H9 (cell line): ENCODE results near the gene MPHOSPH6. TPM values are rescaled to one million over a fixed set of nuclear protein-coding genes. Genes with fewer than 3 reads are reported as not detected.

ENCODE experiments used
- DNase-seq: peaks from one replicate; pipeline ENCODE4 v3.0.0-alpha.2; 2017
- H2AFZ ChIP-seq: one replicate; pipeline ENCODE4 v1.6.1; 2013; ENCODE audit warnings: mild to moderate bottlenecking, low read length, control low read depth, moderate library complexity
- H2AK5ac ChIP-seq: 2 replicates; pipeline ENCODE4 v1.6.1; 2013; ENCODE audit warnings: low read length, control low read depth, mixed read lengths; ENCODE audit not compliant: insufficient read length
- H2BK120ac ChIP-seq: one replicate; pipeline ENCODE4 v1.6.1; 2013; ENCODE audit warnings: low read depth, mild to moderate bottlenecking, low read length, control low read depth, inconsistent platforms; ENCODE audit not compliant: poor library complexity, severe bottlenecking
- H2BK12ac ChIP-seq: 2 replicates; pipeline ENCODE4 v1.6.1; 2013; ENCODE audit warnings: low read length, control low read depth, mixed read lengths, low read depth; ENCODE audit not compliant: insufficient read length
- H2BK15ac ChIP-seq: 2 replicates; pipeline ENCODE4 v1.6.1; 2013; ENCODE audit warnings: low read depth, low read length, control low read depth
- H2BK20ac ChIP-seq: one replicate; pipeline ENCODE4 v1.6.1; 2013; ENCODE audit warnings: low read depth, mild to moderate bottlenecking, low read length, control low read depth, inconsistent platforms; ENCODE audit not compliant: poor library complexity, severe bottlenecking
- H2BK5ac ChIP-seq: 2 replicates; pipeline ENCODE4 v1.6.1; 2013; ENCODE audit warnings: low read length, control low read depth, mixed read lengths; ENCODE audit not compliant: insufficient read length
- H3K14ac ChIP-seq: 2 replicates; pipeline ENCODE4 v1.6.1; 2013; ENCODE audit warnings: low read length, control low read depth; ENCODE audit not compliant: insufficient read depth
- H3K18ac ChIP-seq: 2 replicates; pipeline ENCODE4 v1.6.1; 2013; ENCODE audit warnings: low read depth, mild to moderate bottlenecking, mixed read lengths, low read length, control low read depth; ENCODE audit not compliant: insufficient read length
- H3K23ac ChIP-seq: 2 replicates; pipeline ENCODE4 v1.6.1; 2013; ENCODE audit warnings: low read length, control low read depth, mixed read lengths, low read depth; ENCODE audit not compliant: insufficient read length
- H3K23me2 ChIP-seq: 2 replicates; pipeline ENCODE4 v1.6.1; 2013; ENCODE audit warnings: low read depth, mild to moderate bottlenecking, mixed read lengths, low read length, control low read depth; ENCODE audit not compliant: insufficient read length, poor library complexity, severe bottlenecking
- H3K27ac ChIP-seq: 2 replicates; pipeline ENCODE4 v1.5.1; 2013; ENCODE audit warnings: low read length, control low read depth, mixed read lengths, low read depth; ENCODE audit not compliant: insufficient read length
- H3K27me3 ChIP-seq: 2 replicates; pipeline ENCODE4 v1.6.1; 2013; ENCODE audit warnings: low read length, control low read depth, inconsistent platforms; ENCODE audit not compliant: insufficient read depth
- H3K4ac ChIP-seq: 2 replicates; pipeline ENCODE4 v1.6.1; 2013; ENCODE audit warnings: low read depth, mild to moderate bottlenecking, control low read depth, inconsistent platforms, low read length, moderate library complexity
- H3K4me1 ChIP-seq: 2 replicates; pipeline ENCODE4 v1.6.1; 2013; ENCODE audit warnings: low read length, control low read depth, inconsistent platforms; ENCODE audit not compliant: insufficient read depth
- H3K4me2 ChIP-seq: 2 replicates; pipeline ENCODE4 v1.6.1; 2013; ENCODE audit warnings: low read length, control low read depth, mixed read lengths; ENCODE audit not compliant: insufficient read length, insufficient read depth
- H3K56ac ChIP-seq: 2 replicates; pipeline ENCODE4 v1.6.1; 2013; ENCODE audit warnings: low read depth, mild to moderate bottlenecking, mixed read lengths, low read length, control low read depth; ENCODE audit not compliant: insufficient read length
- H3K79me1 ChIP-seq: 2 replicates; pipeline ENCODE4 v1.6.1; 2013; ENCODE audit warnings: low read depth, mild to moderate bottlenecking, moderate library complexity, low read length, control low read depth, inconsistent platforms; ENCODE audit not compliant: insufficient read depth, poor library complexity, severe bottlenecking
- H3K79me2 ChIP-seq: 2 replicates; pipeline ENCODE4 v1.6.1; 2013; ENCODE audit warnings: low read length, control low read depth, inconsistent platforms; ENCODE audit not compliant: insufficient read depth
- H3K9ac ChIP-seq: 2 replicates; pipeline ENCODE4 v1.6.1; 2013; ENCODE audit warnings: low read length, control low read depth, mixed read lengths; ENCODE audit not compliant: insufficient read length; ENCODE audit errors: extremely low read depth
- H3K9me3 ChIP-seq: one replicate; pipeline ENCODE4 v1.6.1; 2013; ENCODE audit warnings: low read depth, low read length, inconsistent platforms; ENCODE audit not compliant: control insufficient read depth
- H3T11ph ChIP-seq: one replicate; pipeline ENCODE4 v1.6.1; 2013; ENCODE audit warnings: mild to moderate bottlenecking, low read length, control low read depth, inconsistent platforms
- H4K20me1 ChIP-seq: one replicate; pipeline ENCODE4 v1.6.1; 2013; ENCODE audit not compliant: control insufficient read depth, insufficient read length, insufficient read depth
- H4K5ac ChIP-seq: 2 replicates; pipeline ENCODE4 v1.6.1; 2013; ENCODE audit warnings: low read depth, mild to moderate bottlenecking, mixed read lengths, low read length, control low read depth; ENCODE audit not compliant: insufficient read length
- H4K8ac ChIP-seq: replicated peaks from 2 replicates; pipeline ENCODE4 v1.6.1; 2013; ENCODE audit warnings: low read length, control low read depth, mixed read lengths, low read depth; ENCODE audit not compliant: insufficient read length
- H4K91ac ChIP-seq: 2 replicates; pipeline ENCODE4 v1.6.1; 2013; ENCODE audit warnings: low read depth, mild to moderate bottlenecking, moderate library complexity, mixed read lengths, low read length, control low read depth; ENCODE audit not compliant: insufficient read length
- H3K27ac Mint-ChIP-seq, 3 experiments: 2 replicates in 2 of 3; 3 replicates in 1 of 3; pipeline ENCODE4 v1.8.0; 2020 to 2021; ENCODE audit warnings: mixed read lengths in 3 of 3, mild to moderate bottlenecking in 1 of 3, moderate library complexity in 1 of 3
- H3K27me3 Mint-ChIP-seq: 2 replicates; pipeline ENCODE4 v1.8.0; 2021; ENCODE audit warnings: low read depth, mild to moderate bottlenecking, moderate library complexity, mixed read lengths
- H3K36me3 Mint-ChIP-seq, 3 experiments: 2 replicates in 2 of 3; 3 replicates in 1 of 3; pipeline ENCODE4 v1.8.0; 2020 to 2021; ENCODE audit warnings: low read depth in 3 of 3, mixed read lengths in 3 of 3; ENCODE audit not compliant: insufficient read depth in 1 of 3
- H3K4me1 Mint-ChIP-seq, 2 experiments: 2 replicates each; pipeline ENCODE4 v1.8.0; 2020; ENCODE audit warnings: mixed read lengths in 2 of 2
- H3K4me3 Mint-ChIP-seq, 2 experiments: 2 replicates in 1 of 2; 3 replicates in 1 of 2; pipeline ENCODE4 v1.8.0; 2020 to 2021; ENCODE audit warnings: mild to moderate bottlenecking in 2 of 2, mixed read lengths in 2 of 2, moderate library complexity in 1 of 2
- H3K9me3 Mint-ChIP-seq, 2 experiments: 2 replicates in 1 of 2; 3 replicates in 1 of 2; pipeline ENCODE4 v1.8.0; 2020; ENCODE audit warnings: mild to moderate bottlenecking in 2 of 2, mixed read lengths in 2 of 2, moderate library complexity in 1 of 2
- CTCF ChIP-seq: fragments of 200-600 bp; sonication (generic); conservative IDR thresholded peaks from 3 replicates; pipeline ENCODE4 v1.8.0; 2021; ENCODE audit warnings: antibody characterized with exemption, mild to moderate bottlenecking
- WGBS: extraction: QIAGEN DNeasy Blood & Tissue Kit; methylation state at CpG from one replicate; pipeline ENCODE4 v1.1.7; 2013; ENCODE audit warnings: missing lambda C conversion rate, low lambda C conversion rate, mixed read lengths; ENCODE audit not compliant: insufficient read length; ENCODE audit errors: extremely low coverage; 5-methylcytosine and 5-hydroxymethylcytosine counted together
- total RNA-seq: library from RNA; stranded (reverse); gene quantifications from 2 replicates; pipeline ENCODE4 v1.2.1, GENCODE V29; 2021

The MPHOSPH6 gene
- total RNA-seq, 1 experiment from 2014 or later = 38.3 TPM

GRCh38 chr16:82160226-82160625 is 9.8 kb downstream of the MPHOSPH6 start:
- H3K56ac ChIP-seq = no peak overlapping the region
- no peaks in the 10 kb centered on the region for H3K9me3 ChIP-seq
- H3K14ac ChIP-seq = no peak overlapping the region
- DNase-seq = no peak
- no peak for TF ChIP-seq CTCF
- H3K79me1 ChIP-seq = peaks cover 5% of the 10 kb centered on the region
- H3K27ac ChIP-seq = no peak overlapping the region
- no peaks in the 10 kb centered on the region for H3K23me2 ChIP-seq
- no peaks in the 10 kb centered on the region for H3K4me1 ChIP-seq
- H4K8ac ChIP-seq = no peak overlapping the region
- Mint-ChIP-seq H3K36me3 (peaks cover 46 to 63% (median 52%) of the 10 kb centered on the region in 3 experiments), H3K4me1 (no peaks in the 10 kb centered on the region), H3K27me3 (no peaks in the 10 kb centered on the region), H3K27ac (0 out of 7 replicates have a peak overlapping the region, but pooled peaks of 1 of the 3 experiments have one; percentile 9), H3K9me3 (0 out of 5 replicates have a peak, but pooled peaks cover 0 to under 1% of the 10 kb centered on the region in 2 experiments), H3K4me3 (no peak overlapping the region)
- H4K20me1 ChIP-seq = no peaks in the 10 kb centered on the region
- no peak overlapping the region for H3K9ac ChIP-seq
- H3T11ph ChIP-seq = no peak overlapping the region
- no peak overlapping the region for H2BK15ac ChIP-seq
- H2BK20ac ChIP-seq = no peak overlapping the region
- no peak overlapping the region for H3K23ac ChIP-seq
- no peak overlapping the region for H2BK5ac ChIP-seq
- H2AFZ ChIP-seq = no peak overlapping the region
- no peak overlapping the region for H2BK12ac ChIP-seq
- no CpG with 5 or more reads among the region's 6 CpGs for whole genome bisulfite sequencing
- no peak overlapping the region for H3K4ac ChIP-seq
- H2AK5ac ChIP-seq = no peak overlapping the region
- H4K5ac ChIP-seq = no peak overlapping the region
- H2BK120ac ChIP-seq = no peak overlapping the region
- H3K79me2 ChIP-seq = no peaks in the 10 kb centered on the region; the same call in 1 of the 2 replicates
- no peak overlapping the region for H3K18ac ChIP-seq
- no peak overlapping the region for H4K91ac ChIP-seq
- no peaks in the 10 kb centered on the region for H3K27me3 ChIP-seq
- H3K4me2 ChIP-seq = no peak overlapping the region
